GM12865 (cell line): ENCODE measurements around the gene PSORS1C2.

Source experiments
- DNase-seq: peaks from one replicate; pipeline ENCODE4 v3.0.0; 2010; ENCODE audit warnings: low read depth
- H3K4me3 ChIP-seq: 2 replicates; pipeline ENCODE4 v1.5.1; 2011; ENCODE audit warnings: mild to moderate bottlenecking, low read depth, low read length, control low read depth
- CTCF ChIP-seq: IDR thresholded peaks from 2 replicates; pipeline ENCODE4 v1.5.1; 2011; ENCODE audit warnings: low read length, control low read depth, low read depth, inconsistent platforms; ENCODE audit not compliant: insufficient read depth; ENCODE audit errors: missing control alignments

The PSORS1C2 gene

GRCh38 chr6:31125162-31125561, 13.7 kb downstream of the PSORS1C2 start:
- TF ChIP-seq CTCF: no peak
- no peak for DNase-seq
- H3K4me3 ChIP-seq: no peak overlapping the region

- DNase-seq: no peak
- no peak overlapping the region for H3K4me3 ChIP-seq
- no peak for TF ChIP-seq CTCF
These were observed 15.8 kb downstream of the PSORS1C2 start for GRCh38 chr6:31122791-31123706.

GRCh38 chr6:31121131-31121790, 17.6 kb downstream of the PSORS1C2 start:
- no peak for DNase-seq
- no peak for TF ChIP-seq CTCF
- no peak overlapping the region for H3K4me3 ChIP-seq

GRCh38 chr6:31120151-31120915, 18.5 kb downstream of the PSORS1C2 start, which contains the start of gene CDSN:
Gene CDSN (minus strand): TSS chr6:31120446. CDS start chr6:31120419, 27 bp downstream.
- no peak within 1 kb of the TSS for H3K4me3 ChIP-seq
- DNase-seq: no peak
- no peak for TF ChIP-seq CTCF

- TF ChIP-seq CTCF: no peak
- DNase-seq: no peak
- H3K4me3 ChIP-seq: no peak overlapping the region
These were observed 20.7 kb downstream of the PSORS1C2 start for GRCh38 chr6:31118178-31118577.

GRCh38 chr6:31116661-31117385, 22.0 kb downstream of the PSORS1C2 start:
- no peak overlapping the region for H3K4me3 ChIP-seq
- no peak for DNase-seq
- TF ChIP-seq CTCF: no peak
